HL-60 (cell line): ENCODE results near the gene CBX8.

Experiments used
- DNase-seq, 2 experiments: peaks; one replicate each; pipeline ENCODE4 v3.0.0-alpha.2; 2010 to 2020; ENCODE audit warnings: low read depth in 1 of 2, low spot score in 1 of 2
- H3K27ac ChIP-seq: fragments of 250-450 bp; sonication (Bioruptor Pico); replicated peaks from 2 replicates; pipeline ENCODE4 v1.5.1; 2020; ENCODE audit warnings: mild to moderate bottlenecking, moderate library complexity
- H3K27me3 ChIP-seq: fragments of 250-450 bp; sonication (Bioruptor Pico); 2 replicates; pipeline ENCODE4 v1.5.1; 2021; ENCODE audit warnings: mild to moderate bottlenecking, moderate library complexity; ENCODE audit not compliant: insufficient read depth, poor library complexity, severe bottlenecking
- H3K4me3 ChIP-seq: replicated peaks from 2 replicates; pipeline ENCODE4 v1.5.1; 2011; ENCODE audit warnings: mild to moderate bottlenecking, control low read depth, low read length; ENCODE audit not compliant: insufficient read depth
- GABPA ChIP-seq: IDR thresholded peaks from 2 replicates; pipeline ENCODE4 v1.6.1; 2012; ENCODE audit warnings: low read depth
- POLR2AphosphoS5 ChIP-seq: IDR thresholded peaks from 2 replicates; pipeline ENCODE4 v1.6.1; 2012; ENCODE audit warnings: low read depth
- SPI1 ChIP-seq: IDR thresholded peaks from 2 replicates; pipeline ENCODE4 v1.6.1; 2012; ENCODE audit warnings: low read depth, mild to moderate bottlenecking, borderline replicate concordance
- TF ChIP-seq, protein P1 (sequence below): IDR thresholded peaks from 2 replicates; pipeline ENCODE4 v1.6.1; 2012; ENCODE audit warnings: low read depth; ENCODE audit not compliant: insufficient replicate concordance
- TF ChIP-seq, protein P2 (sequence below): IDR thresholded peaks from one replicate; pipeline ENCODE4 v1.5.1; 2011; ENCODE audit warnings: low read length, control low read depth, inconsistent platforms; ENCODE audit not compliant: insufficient read depth

CBX8 gene

DNA sequence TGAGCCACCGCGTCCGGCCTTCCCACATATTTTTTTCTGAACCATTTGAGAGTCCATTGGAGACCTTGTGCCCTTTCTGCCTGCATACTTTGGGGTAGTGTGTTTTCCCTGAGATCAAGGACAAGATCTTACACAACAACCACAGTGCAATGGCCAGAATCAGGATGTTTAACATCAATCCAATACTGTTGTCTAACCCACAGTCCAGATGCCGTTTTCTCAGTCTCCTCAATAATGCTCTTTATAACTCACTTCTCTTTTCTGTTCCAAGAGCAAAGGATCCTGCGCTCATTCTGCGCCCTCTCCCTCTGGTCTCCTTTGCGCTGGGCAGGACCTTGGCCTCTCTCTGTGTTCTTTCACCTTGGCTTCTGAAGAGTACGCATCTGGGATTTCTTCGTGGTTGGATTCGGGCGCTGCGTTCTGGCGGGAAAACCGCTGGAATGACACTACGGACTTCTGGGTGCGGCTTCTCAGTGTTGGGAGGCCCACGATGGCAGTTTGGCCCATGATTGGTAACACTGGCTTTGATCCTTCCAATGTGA is 25.8 kb upstream of the CBX8 start:
- no peak overlapping the region for H3K27ac ChIP-seq
- no peak overlapping the region for H3K4me3 ChIP-seq
- TF ChIP-seq GABPA (no peak), SPI1 (no peak), POLR2AphosphoS5 (no peak)
- TF ChIP-seq, protein P1, sequence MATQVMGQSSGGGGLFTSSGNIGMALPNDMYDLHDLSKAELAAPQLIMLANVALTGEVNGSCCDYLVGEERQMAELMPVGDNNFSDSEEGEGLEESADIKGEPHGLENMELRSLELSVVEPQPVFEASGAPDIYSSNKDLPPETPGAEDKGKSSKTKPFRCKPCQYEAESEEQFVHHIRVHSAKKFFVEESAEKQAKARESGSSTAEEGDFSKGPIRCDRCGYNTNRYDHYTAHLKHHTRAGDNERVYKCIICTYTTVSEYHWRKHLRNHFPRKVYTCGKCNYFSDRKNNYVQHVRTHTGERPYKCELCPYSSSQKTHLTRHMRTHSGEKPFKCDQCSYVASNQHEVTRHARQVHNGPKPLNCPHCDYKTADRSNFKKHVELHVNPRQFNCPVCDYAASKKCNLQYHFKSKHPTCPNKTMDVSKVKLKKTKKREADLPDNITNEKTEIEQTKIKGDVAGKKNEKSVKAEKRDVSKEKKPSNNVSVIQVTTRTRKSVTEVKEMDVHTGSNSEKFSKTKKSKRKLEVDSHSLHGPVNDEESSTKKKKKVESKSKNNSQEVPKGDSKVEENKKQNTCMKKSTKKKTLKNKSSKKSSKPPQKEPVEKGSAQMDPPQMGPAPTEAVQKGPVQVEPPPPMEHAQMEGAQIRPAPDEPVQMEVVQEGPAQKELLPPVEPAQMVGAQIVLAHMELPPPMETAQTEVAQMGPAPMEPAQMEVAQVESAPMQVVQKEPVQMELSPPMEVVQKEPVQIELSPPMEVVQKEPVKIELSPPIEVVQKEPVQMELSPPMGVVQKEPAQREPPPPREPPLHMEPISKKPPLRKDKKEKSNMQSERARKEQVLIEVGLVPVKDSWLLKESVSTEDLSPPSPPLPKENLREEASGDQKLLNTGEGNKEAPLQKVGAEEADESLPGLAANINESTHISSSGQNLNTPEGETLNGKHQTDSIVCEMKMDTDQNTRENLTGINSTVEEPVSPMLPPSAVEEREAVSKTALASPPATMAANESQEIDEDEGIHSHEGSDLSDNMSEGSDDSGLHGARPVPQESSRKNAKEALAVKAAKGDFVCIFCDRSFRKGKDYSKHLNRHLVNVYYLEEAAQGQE, result no peak
- TF ChIP-seq, protein P2, sequence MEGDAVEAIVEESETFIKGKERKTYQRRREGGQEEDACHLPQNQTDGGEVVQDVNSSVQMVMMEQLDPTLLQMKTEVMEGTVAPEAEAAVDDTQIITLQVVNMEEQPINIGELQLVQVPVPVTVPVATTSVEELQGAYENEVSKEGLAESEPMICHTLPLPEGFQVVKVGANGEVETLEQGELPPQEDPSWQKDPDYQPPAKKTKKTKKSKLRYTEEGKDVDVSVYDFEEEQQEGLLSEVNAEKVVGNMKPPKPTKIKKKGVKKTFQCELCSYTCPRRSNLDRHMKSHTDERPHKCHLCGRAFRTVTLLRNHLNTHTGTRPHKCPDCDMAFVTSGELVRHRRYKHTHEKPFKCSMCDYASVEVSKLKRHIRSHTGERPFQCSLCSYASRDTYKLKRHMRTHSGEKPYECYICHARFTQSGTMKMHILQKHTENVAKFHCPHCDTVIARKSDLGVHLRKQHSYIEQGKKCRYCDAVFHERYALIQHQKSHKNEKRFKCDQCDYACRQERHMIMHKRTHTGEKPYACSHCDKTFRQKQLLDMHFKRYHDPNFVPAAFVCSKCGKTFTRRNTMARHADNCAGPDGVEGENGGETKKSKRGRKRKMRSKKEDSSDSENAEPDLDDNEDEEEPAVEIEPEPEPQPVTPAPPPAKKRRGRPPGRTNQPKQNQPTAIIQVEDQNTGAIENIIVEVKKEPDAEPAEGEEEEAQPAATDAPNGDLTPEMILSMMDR, result no peak
- no peak for DNase-seq
- no peaks in the 10 kb centered on the region for H3K27me3 ChIP-seq

DNA sequence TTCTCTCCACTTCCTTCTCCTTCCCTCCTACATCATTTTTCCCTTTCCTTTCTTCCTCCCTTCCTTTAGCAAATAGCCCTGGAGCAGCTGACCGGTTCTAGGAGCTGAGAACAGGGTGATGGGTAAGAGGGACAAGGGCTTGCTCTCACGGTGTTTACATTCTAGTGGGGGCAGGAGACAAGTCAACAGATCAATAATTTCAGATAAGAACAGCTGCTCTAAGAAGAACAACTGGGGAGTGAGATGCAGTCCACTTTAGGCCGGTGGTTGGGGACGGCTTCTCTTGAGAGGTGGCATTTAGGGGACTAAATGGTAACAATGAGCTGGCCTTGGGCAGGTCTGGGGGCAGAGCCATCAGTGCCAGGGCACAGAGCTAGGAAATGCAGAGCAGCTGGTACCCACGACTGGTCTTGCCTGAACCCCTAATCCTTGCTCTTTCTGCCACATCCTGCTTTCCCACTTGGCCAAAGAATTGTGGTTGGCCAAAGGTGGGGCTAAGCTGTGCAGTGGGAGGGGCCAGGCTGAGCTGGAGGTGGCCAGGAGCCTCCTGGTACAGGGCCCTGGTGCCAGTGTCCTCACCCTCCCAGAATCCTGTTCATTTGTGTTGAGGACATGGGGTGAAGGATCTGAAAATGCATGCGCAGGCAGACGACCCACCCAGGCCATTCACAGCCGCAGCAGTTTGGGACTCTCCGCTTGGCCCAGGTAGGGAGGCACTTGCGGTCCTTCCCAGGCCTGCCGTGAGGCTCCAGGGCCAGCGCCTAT is 24.6 kb upstream of the CBX8 start:
- Histone ChIP-seq H3K4me3 (no peak overlapping the region), H3K27ac (no peak overlapping the region), H3K27me3 (peaks cover 10% of the 10 kb centered on the region)
- no peak for DNase-seq
- TF ChIP-seq GABPA (no peak), SPI1 (no peak), POLR2AphosphoS5 (no peak)
- TF ChIP-seq, protein P1, result no peak
- TF ChIP-seq, protein P2, result no peak

DNA sequence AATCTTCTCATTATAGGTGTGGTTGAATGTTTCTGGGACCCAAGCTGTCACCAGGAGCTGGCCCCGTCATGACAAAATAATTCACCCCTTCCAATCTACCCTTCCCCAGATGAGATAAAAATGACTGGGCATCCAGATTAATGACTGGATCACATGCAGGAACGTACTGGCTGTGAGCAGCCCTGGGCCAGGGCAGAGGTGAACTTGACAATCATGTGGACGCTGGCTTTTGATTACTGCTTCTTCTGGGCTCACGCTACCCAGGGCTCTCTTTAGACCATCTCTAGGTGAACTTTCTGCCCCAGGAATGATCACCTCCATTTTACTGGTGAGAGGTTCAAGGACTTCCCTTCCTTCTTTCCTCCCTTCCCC is 24.1 kb upstream of the CBX8 start:
- TF ChIP-seq, protein P1, result no peak
- TF ChIP-seq POLR2AphosphoS5 (no peak), SPI1 (no peak), GABPA (no peak)
- TF ChIP-seq, protein P2, result no peak
- no peak overlapping the region for H3K4me3 ChIP-seq
- DNase-seq, result no peak
- H3K27ac ChIP-seq, result no peak overlapping the region
- H3K27me3 ChIP-seq, result peaks cover 16% of the 10 kb centered on the region
